HG02973 (cell line): ENCODE measurements around the gene ZC3H4.
"Not testable (repeated sequence)": the region's sequence is repeated elsewhere in the genome, so short reads cannot be mapped to it uniquely, and the experiment has no call there.

Experiments
- ATAC-seq: cut with Tn5 transposase; IDR thresholded peaks from one replicate; pipeline ENCODE4 v1.9.1; 2021; ENCODE audit warnings: moderate library complexity; ENCODE audit not compliant: unreplicated experiment

The ZC3H4 gene

DNA sequence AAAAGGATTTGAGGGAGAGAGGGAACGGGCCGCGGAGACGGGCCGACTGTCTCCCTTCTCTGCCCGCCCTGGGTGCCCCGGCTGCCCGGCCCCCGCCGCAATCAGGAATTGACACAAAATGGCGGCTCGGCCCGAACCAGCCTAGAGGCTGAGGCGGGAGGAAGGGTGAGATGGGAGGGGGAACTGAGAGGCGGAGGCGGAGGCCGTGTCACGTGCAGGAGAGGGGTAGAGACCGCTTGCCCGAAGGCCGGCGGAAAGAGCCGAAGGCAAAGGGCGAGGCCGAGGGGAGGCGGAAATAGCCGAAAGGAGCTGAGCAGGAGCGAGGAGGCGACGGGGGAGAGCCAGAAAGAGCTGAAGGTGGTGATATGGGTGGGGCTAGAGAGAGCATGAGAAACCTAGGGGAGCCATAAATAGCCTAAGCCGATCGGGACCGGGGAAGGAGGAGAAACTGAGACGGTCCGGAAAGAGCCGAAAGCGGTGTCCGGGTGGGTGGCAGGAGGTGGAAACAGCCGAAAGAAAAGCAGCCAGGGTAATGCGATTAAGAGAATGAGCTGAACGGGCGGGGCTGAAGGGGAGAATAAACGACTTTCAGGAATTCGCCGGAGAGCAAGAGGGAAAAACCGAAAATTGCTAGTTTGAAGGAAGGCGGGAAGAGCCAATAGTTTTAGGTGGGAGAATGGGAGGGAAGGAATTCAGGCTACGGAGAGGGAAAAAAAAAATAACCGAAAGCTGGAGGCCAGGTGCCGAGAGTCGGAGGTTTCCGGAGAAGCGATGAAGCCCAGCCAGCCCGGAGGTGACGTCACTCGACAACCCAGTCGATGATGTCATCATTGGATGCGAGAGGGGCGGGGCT is at the start of gene ZC3H4:
Gene ZC3H4 (minus strand): TSS at position 780 of the 853 bp plus-strand sequence. CDS start 1,192 bp downstream, outside the sequence.
- ATAC-seq = peak; percentile 72

GRCh38 chr19:47161876-47162489 is 48.4 kb upstream of the ZC3H4 start:
- no peak for ATAC-seq

DNA sequence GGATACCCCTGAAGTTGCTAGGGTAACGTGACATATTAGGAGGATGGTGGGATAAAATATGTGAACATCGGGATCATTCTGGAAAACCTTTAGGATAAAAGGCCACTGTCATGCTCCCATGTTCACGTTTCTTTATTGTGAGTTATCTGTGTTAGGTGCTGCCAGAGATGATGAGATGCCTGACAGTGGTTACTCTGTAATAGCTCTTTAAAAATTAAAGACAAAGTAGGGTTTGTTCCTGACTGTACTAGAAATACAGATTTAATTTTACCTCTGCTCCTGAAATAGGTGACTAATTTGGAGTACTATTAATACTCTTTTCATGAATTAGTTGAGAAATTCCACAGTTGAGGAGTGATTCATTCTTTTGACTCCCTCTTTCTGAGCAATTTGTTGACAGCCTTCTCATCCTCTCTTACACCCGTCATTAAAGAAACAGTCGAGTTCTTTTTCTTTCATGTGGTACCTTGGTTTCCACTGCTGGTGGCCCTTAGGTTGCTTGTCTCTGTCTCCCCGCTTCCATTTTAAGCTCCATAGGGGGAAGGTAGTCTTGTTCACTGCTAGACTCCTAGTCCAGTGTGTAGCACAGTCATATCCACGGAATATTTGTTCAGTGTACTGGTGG is 45.4 kb upstream of the ZC3H4 start:
- no peak for ATAC-seq

DNA sequence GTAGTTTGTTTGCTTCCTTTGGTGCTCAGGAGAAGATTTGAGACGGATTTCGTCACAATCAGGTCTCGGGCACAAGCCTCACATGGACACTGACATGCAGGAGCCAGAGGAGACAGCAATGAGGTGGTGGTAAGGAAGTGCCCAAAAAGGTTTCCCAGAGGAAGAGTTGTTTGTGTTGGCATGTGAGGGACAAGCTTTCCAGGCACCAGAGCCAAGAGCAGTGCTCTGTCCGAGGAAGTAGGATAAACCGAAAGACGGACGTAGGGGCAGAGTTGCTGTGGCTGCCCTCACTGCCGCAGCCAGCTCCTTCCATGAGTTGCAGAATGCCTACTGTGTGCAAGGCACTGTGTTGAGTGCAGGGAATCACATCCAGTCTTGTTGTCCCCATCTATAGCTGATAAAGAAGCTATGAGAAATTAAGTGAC is 44.8 kb upstream of the ZC3H4 start:
- no peak for ATAC-seq

- ATAC-seq = no peak
Measured at GRCh38 chr19:47157431-47158321, 44.1 kb upstream of the ZC3H4 start.

DNA sequence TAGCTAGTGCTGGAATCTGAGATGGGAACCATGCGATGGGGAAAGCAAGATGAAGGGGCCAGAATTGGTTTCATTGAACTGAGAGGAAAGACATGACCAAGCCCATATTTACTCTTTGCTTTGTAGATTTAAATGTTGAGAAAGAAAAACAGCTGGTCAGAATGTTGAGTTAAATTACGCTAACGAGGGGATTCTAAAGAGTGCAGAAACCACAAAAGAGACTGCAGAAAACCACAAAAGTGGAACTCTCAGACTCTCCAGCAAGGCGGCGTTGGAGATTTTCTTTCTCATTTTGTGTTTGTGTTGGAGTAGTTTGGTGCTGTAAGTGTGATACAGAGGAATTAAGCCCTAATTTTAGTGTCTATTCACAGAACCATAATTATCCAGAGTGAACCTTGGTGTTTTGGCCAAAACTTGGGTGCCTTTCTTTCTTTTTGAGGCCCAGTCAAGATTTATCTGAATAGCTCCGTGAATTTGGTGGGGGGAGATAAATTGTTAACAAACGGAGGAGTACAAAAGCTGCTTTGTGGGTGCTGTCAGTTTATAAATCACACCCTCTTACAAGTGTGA is 43.4 kb upstream of the ZC3H4 start:
- no peak for ATAC-seq

DNA sequence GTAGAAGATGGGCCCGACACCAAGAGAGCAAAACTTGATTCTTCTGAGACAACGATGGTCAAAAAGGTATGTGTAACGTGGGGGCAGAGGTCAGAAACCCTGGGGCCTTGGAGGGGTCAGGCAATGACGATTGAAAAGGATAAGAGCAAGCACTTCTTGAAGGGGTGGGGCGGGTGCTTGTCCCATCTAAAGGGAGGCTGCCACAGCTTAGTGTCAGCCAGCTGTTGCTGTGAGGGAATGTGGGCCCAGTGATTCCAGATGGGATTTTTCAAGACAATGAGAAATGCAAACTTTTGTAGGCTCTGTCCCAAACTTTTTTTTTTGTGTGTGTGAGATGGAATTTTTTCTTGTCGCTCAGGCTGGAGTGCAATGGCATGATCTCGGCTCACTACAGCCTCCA is 41.6 kb upstream of the ZC3H4 start:
- ATAC-seq = no peak

- ATAC-seq = no peak
Measured at GRCh38 chr19:47153266-47153665, 39.7 kb upstream of the ZC3H4 start.

- ATAC-seq = no peak
Measured at GRCh38 chr19:47152632-47153031, 39.1 kb upstream of the ZC3H4 start.

DNA sequence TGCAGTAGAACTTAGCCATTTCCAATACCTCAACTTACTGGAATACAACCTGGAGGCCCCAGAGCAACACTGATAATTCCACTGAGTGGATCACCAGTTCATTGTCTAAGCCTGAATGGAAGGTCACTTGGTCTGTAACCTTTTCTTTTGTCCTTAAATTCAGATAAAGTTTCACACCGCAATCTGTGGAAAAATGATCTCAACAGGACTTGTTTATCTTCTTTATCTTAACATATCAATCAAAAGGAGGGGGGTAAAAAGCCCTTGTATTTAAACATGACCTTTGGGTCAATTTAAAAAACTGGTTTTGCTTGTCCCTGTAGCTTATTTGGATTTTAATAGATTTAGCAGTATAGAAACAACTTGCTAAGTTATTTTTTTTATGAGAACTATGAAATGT is 38.6 kb upstream of the ZC3H4 start:
- ATAC-seq = no peak

GRCh38 chr19:47151627-47152026 is 38.1 kb upstream of the ZC3H4 start:
- no peak for ATAC-seq

- no peak for ATAC-seq
Measured at GRCh38 chr19:47146920-47147319, 33.3 kb upstream of the ZC3H4 start.

DNA sequence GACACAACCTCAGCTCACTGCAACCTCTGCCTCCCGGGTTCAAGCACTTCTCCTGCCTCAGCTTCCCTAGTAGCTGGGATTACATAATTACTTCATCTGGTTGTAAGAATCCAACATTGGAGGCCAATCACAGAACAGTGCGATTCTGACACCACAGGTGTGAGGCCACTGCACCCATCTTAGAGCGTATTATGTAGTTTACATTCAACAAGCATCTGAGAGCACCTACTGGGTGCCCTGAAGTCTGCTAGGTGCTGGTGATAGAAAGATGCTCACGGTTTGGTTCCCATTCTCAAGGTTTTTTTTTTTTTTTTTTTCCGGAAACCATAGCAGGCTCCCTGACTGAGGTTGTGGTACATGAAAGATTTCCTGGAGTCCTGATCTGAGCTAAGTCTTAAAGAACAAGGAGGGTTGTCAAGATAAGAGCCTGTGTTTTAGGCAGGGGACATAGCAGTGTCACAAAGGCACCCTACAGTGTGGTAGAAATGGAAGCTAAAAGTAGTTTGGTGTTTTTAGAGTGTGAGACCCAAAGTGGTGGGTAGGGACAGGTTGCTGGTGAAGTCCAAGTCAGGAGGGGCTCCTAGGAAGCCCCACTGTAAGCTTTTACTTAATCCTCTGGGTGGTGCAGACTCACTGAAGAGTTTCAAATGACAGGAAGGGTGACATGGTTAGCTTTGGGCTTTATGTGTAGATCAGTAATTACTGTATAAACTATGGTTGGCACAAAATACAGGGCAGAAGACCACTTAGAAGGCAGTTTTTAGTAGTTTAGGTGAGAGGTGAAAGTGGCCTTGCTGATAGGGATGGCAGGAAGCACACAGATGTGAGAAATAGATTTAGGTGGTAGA is 32.3 kb upstream of the ZC3H4 start:
- ATAC-seq = no peak

GRCh38 chr19:47144630-47145029 is 31.1 kb upstream of the ZC3H4 start:
- ATAC-seq = no peak

- ATAC-seq = no peak
Measured at GRCh38 chr19:47143322-47144073, 29.9 kb upstream of the ZC3H4 start.

DNA sequence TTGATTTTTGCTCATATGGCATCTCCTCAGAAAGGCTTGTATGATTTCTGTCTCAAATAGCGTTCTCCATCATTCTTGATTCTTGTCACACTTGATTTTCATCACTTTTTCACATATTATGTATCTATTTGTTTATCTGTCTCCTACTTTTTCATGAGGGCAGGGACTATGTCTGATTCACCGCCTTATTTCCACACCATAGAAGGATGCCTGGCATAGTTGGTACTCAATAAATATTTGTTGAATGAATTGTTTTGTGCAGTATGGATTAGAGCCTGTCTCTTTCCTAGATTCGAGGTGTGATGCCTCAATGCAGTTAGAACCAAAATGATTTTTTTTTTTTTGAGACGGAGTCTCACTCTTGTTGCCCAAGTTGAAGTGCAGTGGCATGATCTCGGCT is 29.2 kb upstream of the ZC3H4 start:
- no peak for ATAC-seq

GRCh38 chr19:47141695-47142094 is 28.1 kb upstream of the ZC3H4 start:
- no peak for ATAC-seq

DNA sequence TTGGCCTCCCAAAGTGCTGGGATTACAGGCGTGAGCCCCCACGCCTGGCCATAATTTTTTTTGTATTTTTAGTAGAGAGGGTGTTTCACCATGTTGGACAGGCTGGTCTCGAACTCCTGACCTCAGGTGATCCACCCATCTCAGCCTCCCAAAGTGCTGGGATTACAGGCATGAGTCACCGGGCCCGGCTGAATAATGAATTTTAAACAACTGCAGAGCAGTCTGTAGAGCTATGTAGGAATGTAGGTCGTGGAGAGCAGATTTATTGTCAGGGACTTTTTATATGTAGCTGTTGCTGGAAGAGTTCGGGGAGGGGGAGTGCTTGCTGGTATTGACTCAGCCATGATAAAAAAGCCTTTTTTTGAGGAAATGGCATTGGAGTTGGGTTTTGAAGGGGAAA is 27.7 kb upstream of the ZC3H4 start:
- not testable (repeated sequence) for ATAC-seq

DNA sequence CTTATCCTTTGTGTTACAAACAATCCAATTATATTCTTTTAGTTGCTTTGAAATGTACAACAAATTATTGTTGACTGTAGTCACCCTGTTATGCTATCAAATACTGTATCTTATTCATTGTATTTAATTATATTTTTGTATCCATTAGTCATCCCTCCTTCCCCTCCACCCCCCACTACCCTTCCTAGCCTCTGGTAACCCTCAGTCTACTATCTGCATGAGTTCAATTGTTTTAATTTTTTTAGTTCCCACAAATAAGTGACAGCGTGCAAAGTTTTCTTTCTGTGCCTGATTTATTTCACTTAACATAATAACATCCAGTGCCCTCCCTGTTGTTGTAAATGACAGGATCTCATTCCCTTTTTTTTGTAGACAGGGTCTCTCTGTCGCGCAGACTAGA is 21.6 kb upstream of the ZC3H4 start:
- ATAC-seq = no peak
